ENCODE data around the gene HAPLN1. TPM values are rescaled to one million over a fixed set of nuclear protein-coding genes. Genes with fewer than 3 reads are reported as not detected.

The HAPLN1 gene
- total and polyA plus RNA-seq, 2 of the 4 experiments (the other 2 are of a cell fraction), result under 0.01 to 0.07 TPM

DNA sequence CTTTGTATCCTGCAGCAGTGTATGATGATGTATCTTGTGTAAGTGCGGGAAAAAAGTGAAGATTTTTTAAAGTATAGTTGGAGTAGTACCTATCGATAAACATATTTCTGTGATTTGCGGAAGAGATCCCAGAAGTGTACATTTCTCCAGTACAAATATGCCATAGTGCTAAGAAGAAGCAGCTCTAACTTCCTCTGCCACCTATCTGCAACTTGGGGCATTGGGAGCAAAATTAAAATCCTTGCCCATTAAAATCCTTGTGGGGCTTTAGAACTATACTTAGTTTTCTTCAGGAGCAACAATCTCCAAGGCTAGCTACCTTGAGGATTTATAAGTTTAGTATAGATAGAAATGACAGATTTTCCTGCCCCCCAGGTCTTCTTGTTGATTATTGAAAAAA is 125.4 kb downstream of the HAPLN1 start:
- Histone ChIP-seq H3K4me1 (ENCODE audit: control insufficient read depth, insufficient read depth, low read length) (no peaks in the 10 kb centered on the region), H4K91ac (ENCODE audit: insufficient read depth, low read depth, low read length) (no peak overlapping the region), H3K14ac (replicated peaks; ENCODE audit: low read depth, low read length) (no peak overlapping the region), H3K23ac (ENCODE audit: low read depth, low read length) (no peak overlapping the region), H3K27ac (ENCODE audit: insufficient read depth, low read length) (no peak overlapping the region), H3K27me3 (ENCODE audit: control insufficient read depth, insufficient read depth, low read length) (no peaks in the 10 kb centered on the region), H2AK5ac (ENCODE audit: low read depth, low read length) (no peak overlapping the region), H2BK120ac (ENCODE audit: low read depth, low read length) (no peak overlapping the region), H3K18ac (ENCODE audit: low read depth, low read length) (no peak overlapping the region), H3K9me1 (ENCODE audit: insufficient read depth, low read length) (no peaks in the 10 kb centered on the region), H3K9ac (ENCODE audit: low read depth, low read length) (no peak overlapping the region), H3K79me1 (ENCODE audit: low read depth in 1 of 2, low read length in 2 of 2) (no peaks in the 10 kb centered on the region), H4K5ac (ENCODE audit: low read depth, low read length) (no peak overlapping the region), H2BK5ac (ENCODE audit: low read depth, low read length, poor library complexity, severe bottlenecking) (no peak overlapping the region), H3K56ac (ENCODE audit: extremely low read depth, insufficient read depth, low read length) (no peak overlapping the region), H2BK15ac (ENCODE audit: low read depth, low read length) (no peak overlapping the region), H3K9me3 (ENCODE audit: control insufficient read depth, insufficient read depth, low read length) (no peaks in the 10 kb centered on the region), H2AFZ (replicated peaks; ENCODE audit: low read length, poor library complexity) (no peak overlapping the region), H2BK20ac (ENCODE audit: low read depth, low read length) (no peak overlapping the region), H4K20me1 (ENCODE audit: insufficient read depth, low read length) (no peaks in the 10 kb centered on the region), H3K4me2 (ENCODE audit: low read depth, low read length) (no peak overlapping the region), H4K8ac (ENCODE audit: low read depth in 2 of 2, low read length in 2 of 2) (no peak overlapping the region), H3K4ac (ENCODE audit: low read depth, low read length) (no peak overlapping the region), H2AK9ac (replicated peaks; ENCODE audit: low read depth, low read length, poor library complexity) (no peak overlapping the region), H3K4me3 (ENCODE audit: insufficient read depth, low read depth, low read length) (no peak overlapping the region), H3K36me3 (ENCODE audit: control insufficient read depth, insufficient read depth, low read length) (no peaks in the 10 kb centered on the region)
- ATAC-seq (ENCODE audit: low read depth), result no peak
- TF ChIP-seq, protein P1, sequence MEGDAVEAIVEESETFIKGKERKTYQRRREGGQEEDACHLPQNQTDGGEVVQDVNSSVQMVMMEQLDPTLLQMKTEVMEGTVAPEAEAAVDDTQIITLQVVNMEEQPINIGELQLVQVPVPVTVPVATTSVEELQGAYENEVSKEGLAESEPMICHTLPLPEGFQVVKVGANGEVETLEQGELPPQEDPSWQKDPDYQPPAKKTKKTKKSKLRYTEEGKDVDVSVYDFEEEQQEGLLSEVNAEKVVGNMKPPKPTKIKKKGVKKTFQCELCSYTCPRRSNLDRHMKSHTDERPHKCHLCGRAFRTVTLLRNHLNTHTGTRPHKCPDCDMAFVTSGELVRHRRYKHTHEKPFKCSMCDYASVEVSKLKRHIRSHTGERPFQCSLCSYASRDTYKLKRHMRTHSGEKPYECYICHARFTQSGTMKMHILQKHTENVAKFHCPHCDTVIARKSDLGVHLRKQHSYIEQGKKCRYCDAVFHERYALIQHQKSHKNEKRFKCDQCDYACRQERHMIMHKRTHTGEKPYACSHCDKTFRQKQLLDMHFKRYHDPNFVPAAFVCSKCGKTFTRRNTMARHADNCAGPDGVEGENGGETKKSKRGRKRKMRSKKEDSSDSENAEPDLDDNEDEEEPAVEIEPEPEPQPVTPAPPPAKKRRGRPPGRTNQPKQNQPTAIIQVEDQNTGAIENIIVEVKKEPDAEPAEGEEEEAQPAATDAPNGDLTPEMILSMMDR (conservative IDR thresholded peaks at IDR 0.05; ENCODE audit: low read depth, low read length), result 0 out of 2 replicates have a peak, but pooled peaks have one; percentile 14
- no peak for TF ChIP-seq RCOR1 (IDR thresholded peaks at IDR 0.05; ENCODE audit: insufficient replicate concordance, low read length)
- TF ChIP-seq, protein P2, sequence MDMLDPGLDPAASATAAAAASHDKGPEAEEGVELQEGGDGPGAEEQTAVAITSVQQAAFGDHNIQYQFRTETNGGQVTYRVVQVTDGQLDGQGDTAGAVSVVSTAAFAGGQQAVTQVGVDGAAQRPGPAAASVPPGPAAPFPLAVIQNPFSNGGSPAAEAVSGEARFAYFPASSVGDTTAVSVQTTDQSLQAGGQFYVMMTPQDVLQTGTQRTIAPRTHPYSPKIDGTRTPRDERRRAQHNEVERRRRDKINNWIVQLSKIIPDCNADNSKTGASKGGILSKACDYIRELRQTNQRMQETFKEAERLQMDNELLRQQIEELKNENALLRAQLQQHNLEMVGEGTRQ (IDR thresholded peaks at IDR 0.05; ENCODE audit: low read depth, low read length), result no peak
- dilution Hi-C loops (cut with HindIII; ENCODE audit: low sequenced_read_pairs, unreplicated experiment) (no loop called here), in situ Hi-C loops (cut with MboI; ENCODE audit: low sequenced_read_pairs) (no loop called here), intact Hi-C loops (cut with micrococcal nuclease) (no loop called here)
- POLR2A ChIA-PET (ENCODE audit: unreplicated experiment), result no interaction called here
- 100% methylated on average over 1 of the region's 3 CpGs; no CpG with 5 or more reads in 1 of the 2 experiments for WGBS, 2 experiments (ENCODE audit: extremely low coverage in 2 of 2, insufficient read length in 1 of 2)
- BruUV-seq (replicated peaks), result no TSS peak
- CTCF ChIA-PET, result interaction anchor here (1.0 to 1.1 kb wide), 2 partner anchors 14 to 73 kb away, joined by 3 read pairs; no protein-coding TSS in a partner anchor
- no peak for DNase-seq
